Activated B cell treated with CpG ODN at 0.5 μM for 24 hours (primary cell): ENCODE data around the gene CFAP73. TPM values are rescaled to one million over a fixed set of nuclear protein-coding genes. Genes with fewer than 3 reads are reported as not detected.

Experiments
- ATAC-seq: fragments of 200-7000 bp; cut with Tn5 transposase; one replicate; pipeline ENCODE4 v1.10.0; 2021; ENCODE audit warnings: low read depth, mild to moderate bottlenecking, moderate library complexity
- CTCF ChIA-PET: fragments of 350-600 bp; sonication (Branson Sonifier 250); formaldehyde crosslinking; loops from one replicate; lab custom pipeline; 2021; ENCODE audit warnings: antibody characterized with exemption; lab: Charles Lee
- POLR2A ChIA-PET: fragments of 350-600 bp; sonication (Branson Sonifier 250); formaldehyde crosslinking; loops from one replicate; lab custom pipeline; 2021; ENCODE audit warnings: antibody characterized with exemption; lab: Charles Lee
- DNase-seq: peaks from one replicate; pipeline ENCODE4 v3.0.0; 2022
- H3K27ac Mint-ChIP-seq: one replicate; pipeline ENCODE4 v1.8.0; 2020; ENCODE audit warnings: mixed read lengths
- H3K27me3 Mint-ChIP-seq: one replicate; pipeline ENCODE4 v1.8.0; 2021; ENCODE audit warnings: mixed read lengths
- H3K36me3 Mint-ChIP-seq: one replicate; pipeline ENCODE4 v1.8.0; 2021; ENCODE audit warnings: low read depth, mixed read lengths
- H3K4me1 Mint-ChIP-seq: one replicate; pipeline ENCODE4 v1.8.0; 2021; ENCODE audit warnings: mixed read lengths
- H3K4me3 Mint-ChIP-seq: one replicate; pipeline ENCODE4 v1.8.0; 2020; ENCODE audit warnings: mild to moderate bottlenecking, mixed read lengths
- H3K9me3 Mint-ChIP-seq: one replicate; pipeline ENCODE4 v1.8.0; 2020; ENCODE audit warnings: mixed read lengths
- CTCF ChIP-seq: fragments of 200-600 bp; IDR thresholded peaks from one replicate; pipeline ENCODE4 v1.8.0; 2022; ENCODE audit warnings: antibody characterized with exemption, mild to moderate bottlenecking
- intact Hi-C: fragments of 100-400 bp; cut with micrococcal nuclease; formaldehyde crosslinking; loops from one replicate; pipeline ENCODE4 v1.15.1; 2024
- total RNA-seq: library from RNA; stranded (reverse); gene quantifications from 2 replicates; pipeline ENCODE4 v1.2.3, GENCODE V29; 2022

CFAP73 gene
- total RNA-seq, 1 donor from 2014 or later: 1.1 TPM

- no peak overlapping the region for H3K4me3 Mint-ChIP-seq
- CTCF ChIA-PET: no interaction called here
- intact Hi-C loops: loop anchor here (5.0 kb wide), 1 partner anchor 36 kb away; no protein-coding TSS in a partner anchor
Measured at GRCh38 chr12:113133666-113134065, 15.9 kb upstream of the CFAP73 start.

GRCh38 chr12:113134071-113134470, 15.5 kb upstream of the CFAP73 start:
- Mint-ChIP-seq H3K36me3 (no peaks in the 10 kb centered on the region), H3K4me1 (peaks cover 40% of the 10 kb centered on the region), H3K27ac (no peak overlapping the region), H3K9me3 (no peaks in the 10 kb centered on the region), H3K4me3 (no peak overlapping the region), H3K27me3 (peaks cover 11% of the 10 kb centered on the region)
- intact Hi-C loops: loop anchor here (5.0 kb wide), 1 partner anchor 37 kb away; no protein-coding TSS in a partner anchor
- no peak for DNase-seq
- ATAC-seq: no peak
- POLR2A ChIA-PET: interaction anchor here (1.0 kb wide), 1 partner anchor 20 kb away, joined by 5 read pairs; no protein-coding TSS in a partner anchor
- CTCF ChIA-PET: no interaction called here
- no peak for TF ChIP-seq CTCF

More at GRCh38 chr12:113133666-113134065, 15.9 kb upstream of the CFAP73 start:
- H3K4me1 Mint-ChIP-seq: peaks cover 44% of the 10 kb centered on the region
- TF ChIP-seq CTCF: no peak
- no peak for ATAC-seq
- DNase-seq: no peak
- H3K27ac Mint-ChIP-seq: no peak overlapping the region
- POLR2A ChIA-PET: interaction anchor here (1.0 kb wide), 1 partner anchor 20 kb away, joined by 5 read pairs; no protein-coding TSS in a partner anchor
- peaks cover 11% of the 10 kb centered on the region for H3K27me3 Mint-ChIP-seq
- H3K9me3 Mint-ChIP-seq: no peaks in the 10 kb centered on the region
- no peaks in the 10 kb centered on the region for H3K36me3 Mint-ChIP-seq

GRCh38 chr12:113134521-113134951, 15.0 kb upstream of the CFAP73 start:
- Mint-ChIP-seq H3K27me3 (peaks cover 11% of the 10 kb centered on the region), H3K36me3 (no peaks in the 10 kb centered on the region), H3K4me3 (peak overlapping the region; percentile 28), H3K9me3 (no peaks in the 10 kb centered on the region), H3K4me1 (peaks cover 35% of the 10 kb centered on the region), H3K27ac (no peak overlapping the region)
- no peak for DNase-seq
- TF ChIP-seq CTCF: no peak
- CTCF ChIA-PET: no interaction called here
- no peak for ATAC-seq
- POLR2A ChIA-PET: interaction anchor here (0.6 to 1.0 kb wide), 2 partner anchors 20 to 272 kb away, joined by 5 read pairs; no protein-coding TSS in a partner anchor
- intact Hi-C loops: loop anchor here (5.0 kb wide), 1 partner anchor 37 kb away; no protein-coding TSS in a partner anchor

- CTCF ChIA-PET: interaction anchor here (3.9 kb wide), 1 partner anchor 18 kb away, joined by 11 read pairs; no protein-coding TSS in a partner anchor
- H3K27me3 Mint-ChIP-seq: peaks cover 11% of the 10 kb centered on the region
- POLR2A ChIA-PET: interaction anchor here (0.5 to 1.0 kb wide), 5 partner anchors 12 to 642 kb away, joined by 3 to 5 read pairs (median 3); no protein-coding TSS in a partner anchor
- H3K4me3 Mint-ChIP-seq: peak within 1 kb of the TSS; percentile 77
- peak; percentile 84 for ATAC-seq
- peak; percentile 64 for DNase-seq
- no peak for TF ChIP-seq CTCF
- H3K4me1 Mint-ChIP-seq: peaks cover 30% of the 10 kb centered on the region
- H3K9me3 Mint-ChIP-seq: no peaks in the 10 kb centered on the region
- H3K36me3 Mint-ChIP-seq: no peaks in the 10 kb centered on the region
- intact Hi-C loops: no loop called here
- H3K27ac Mint-ChIP-seq: peak within 1 kb of the TSS; percentile 80
Measured at GRCh38 chr12:113135178-113136127, 14.1 kb upstream of the CFAP73 start, which contains the start of gene RASAL1. TSS of gene RASAL1 (minus strand) at chr12:113135761. CDS start at chr12:113135462, 299 bp downstream.
